CD4-positive, alpha-beta T cell treated with Interleukin-12 subunit alpha and Interleukin-12 subunit beta, for 1 hour (primary cell): ENCODE data around the gene PWWP2B.
A peak's percentile ranks its signal among the peaks of the same experiment; 100 is the strongest.

Experiments
- DNase-seq: peaks from one replicate; pipeline ENCODE4 v3.0.0-alpha.2; 2020

Gene PWWP2B

DNA sequence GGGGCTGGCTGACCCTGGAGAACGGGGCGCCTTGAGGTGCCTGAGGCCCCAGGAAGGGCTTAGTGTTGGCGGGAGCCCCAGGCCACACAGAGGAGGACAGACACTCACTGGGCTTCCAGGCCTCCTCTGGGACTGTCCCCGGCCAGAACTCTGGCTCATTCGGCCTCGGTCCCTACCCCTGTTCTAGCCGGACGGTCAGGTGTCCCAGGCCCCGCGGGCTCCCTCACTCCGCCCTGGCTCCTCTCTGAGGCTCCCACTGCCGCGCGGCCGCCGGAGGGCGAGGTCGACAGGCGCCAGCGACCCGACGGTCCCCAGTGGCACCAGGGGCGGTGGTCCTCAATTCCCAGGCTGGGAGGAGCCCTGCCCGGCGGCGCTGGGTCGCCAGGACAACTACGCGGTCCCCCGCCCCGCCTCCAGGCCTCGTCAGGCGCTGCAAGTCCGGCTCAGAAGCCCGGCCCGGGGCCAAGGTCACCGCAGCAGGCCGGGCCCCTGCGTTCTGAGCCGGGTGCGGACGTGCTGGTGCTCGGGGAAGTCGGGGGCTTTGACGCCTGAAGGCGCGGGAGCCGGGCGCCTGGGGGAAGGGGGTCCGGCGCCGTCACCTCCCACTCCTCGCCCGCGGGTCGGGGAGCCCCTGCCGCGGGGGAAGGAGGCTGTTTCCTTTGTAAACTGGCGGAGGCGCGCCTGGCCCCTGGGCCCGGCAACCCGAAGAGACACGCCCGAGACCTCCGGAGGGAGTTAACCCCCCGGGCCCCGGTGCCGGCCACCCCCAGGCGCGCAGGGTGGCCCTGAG is 1.1 kb upstream of the PWWP2B start:
- DNase-seq, result peak; percentile 23

DNA sequence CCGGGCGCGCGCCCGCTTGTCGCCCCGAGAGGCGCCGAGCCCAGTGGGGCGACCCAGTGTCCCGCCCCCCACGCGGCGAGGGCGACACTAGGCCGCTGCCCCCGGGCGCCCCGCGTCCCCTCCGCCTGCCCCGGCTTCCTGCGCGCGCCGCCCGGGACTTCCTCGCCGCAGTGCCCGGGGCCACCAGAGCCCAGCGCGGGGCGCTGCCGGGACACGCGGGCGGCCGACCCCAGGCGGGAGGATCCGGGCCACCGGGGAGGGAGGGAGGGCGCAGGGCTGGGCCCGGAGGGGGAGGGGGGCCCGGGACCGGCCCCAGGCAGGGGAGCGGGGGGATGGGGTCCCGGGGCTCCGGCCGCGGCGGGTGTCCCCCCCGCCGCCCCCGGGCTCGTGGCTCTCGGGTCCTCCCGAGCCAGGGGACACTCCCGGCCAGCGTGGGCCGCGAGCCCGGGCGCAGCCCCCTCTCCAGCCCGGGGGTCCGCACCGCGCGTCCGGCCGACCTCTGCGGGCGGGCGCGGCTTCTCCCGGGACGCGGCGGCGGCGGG is 435 bp upstream of the PWWP2B start:
- peak; percentile 80 for DNase-seq

DNA sequence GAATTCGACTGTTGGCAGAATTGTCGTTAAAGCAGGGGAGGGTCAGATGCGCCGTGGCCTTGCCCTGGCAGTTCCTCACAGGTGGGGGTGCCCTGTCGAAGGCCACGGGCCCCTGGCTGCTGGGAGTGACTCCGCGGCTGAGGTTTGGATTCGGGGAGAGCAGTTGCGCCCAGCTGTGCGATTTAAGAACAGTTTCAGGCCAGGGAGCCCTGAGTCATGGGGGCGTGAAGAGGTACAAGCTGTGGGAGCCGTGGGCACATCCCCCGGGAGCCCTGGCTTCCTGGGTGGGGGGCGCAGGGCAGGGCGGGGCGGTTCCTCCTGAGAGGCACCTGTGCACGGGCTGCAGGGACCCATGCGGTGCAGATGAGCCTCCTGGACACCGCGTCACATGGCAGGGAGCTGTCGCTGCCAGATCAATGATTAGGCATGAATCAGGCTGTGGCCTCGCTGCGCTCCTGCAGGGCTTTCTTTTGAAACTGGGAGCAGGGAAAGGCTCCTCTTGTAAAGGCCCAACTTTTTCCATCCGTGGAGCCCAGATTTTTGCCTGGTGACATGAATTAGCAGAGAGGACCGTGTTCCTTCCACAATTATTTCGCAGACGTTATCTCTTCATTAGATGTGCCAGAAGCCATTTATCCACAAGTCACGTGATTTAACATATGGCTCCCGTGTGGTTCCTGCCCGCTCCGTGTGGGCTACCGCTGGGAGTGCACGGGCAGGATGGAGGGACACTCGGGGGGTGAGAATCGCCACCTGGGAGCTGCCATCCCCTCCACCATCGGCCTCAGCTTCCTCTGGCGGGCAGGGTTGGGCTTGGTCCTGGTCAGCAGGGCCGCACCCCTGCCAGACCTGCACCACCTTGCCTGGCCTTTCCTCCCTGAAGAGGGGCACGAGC is 918 bp downstream of the PWWP2B start:
- peak; percentile 30 for DNase-seq

DNA sequence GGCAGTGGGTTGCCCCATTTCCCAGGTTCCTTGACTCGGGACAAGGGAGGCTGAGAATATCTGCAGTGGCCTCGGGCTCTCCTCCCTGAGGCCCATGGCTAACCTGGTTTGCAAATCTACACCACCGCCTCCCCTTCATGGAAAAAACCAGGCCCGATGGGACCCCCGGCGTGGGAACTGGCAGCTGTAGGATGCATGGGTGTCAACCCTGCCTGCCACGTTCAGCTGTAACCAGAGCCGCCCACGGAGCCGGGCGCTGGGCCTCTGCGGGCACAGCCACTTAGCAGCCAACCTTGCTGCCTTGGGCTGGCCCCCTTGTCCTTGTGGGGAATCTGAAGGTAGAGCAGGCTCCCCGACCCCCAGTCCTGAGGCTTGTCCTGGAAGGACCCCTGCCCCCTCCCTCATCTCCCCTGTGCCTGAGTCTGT is 1.6 kb downstream of the PWWP2B start:
- no peak for DNase-seq

DNA sequence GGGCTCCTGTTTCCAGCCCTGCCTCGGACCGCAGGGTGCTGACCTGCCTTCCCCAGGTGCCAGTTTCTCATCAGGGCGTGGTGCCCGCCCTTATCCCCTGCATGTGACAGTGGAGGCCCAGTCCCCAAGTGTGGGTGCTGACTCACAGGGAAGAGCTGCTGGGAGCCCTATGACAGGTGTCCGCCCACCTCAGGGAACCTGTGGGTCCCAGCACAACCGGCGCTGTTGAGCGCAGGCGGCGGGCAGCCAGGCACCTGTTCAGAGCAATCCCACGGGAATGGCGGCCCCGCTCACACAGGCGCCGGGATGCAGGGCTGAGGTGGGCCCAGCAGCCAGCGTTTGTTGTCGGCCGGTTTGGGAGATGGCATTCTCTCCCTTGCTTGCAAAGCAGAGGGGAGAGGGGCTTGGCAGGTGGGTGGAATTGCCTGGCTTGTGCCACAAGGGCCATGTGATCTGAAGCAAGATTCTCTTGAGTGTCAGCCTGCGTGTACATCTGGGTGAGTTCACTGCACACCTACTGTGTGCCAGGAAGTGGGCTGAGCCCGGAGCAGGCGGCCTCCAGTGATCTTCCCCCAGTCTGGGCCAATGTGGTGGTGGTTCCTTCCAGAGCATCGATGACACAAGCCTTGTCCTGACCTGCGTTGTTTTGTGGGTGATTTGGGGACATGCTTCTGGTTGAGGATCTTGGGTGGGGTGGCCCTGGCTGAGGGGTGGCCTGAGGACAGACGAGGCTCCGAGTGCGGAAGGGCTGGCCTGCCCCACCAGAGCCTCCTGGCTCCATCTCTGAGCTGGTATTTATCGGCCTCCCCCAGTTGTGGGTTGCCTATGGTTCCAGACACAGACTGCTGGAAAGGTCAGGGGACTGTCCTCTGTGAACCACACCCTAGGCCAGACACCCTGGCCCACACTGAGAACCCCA is 2.4 kb downstream of the PWWP2B start:
- DNase-seq, result no peak

DNA sequence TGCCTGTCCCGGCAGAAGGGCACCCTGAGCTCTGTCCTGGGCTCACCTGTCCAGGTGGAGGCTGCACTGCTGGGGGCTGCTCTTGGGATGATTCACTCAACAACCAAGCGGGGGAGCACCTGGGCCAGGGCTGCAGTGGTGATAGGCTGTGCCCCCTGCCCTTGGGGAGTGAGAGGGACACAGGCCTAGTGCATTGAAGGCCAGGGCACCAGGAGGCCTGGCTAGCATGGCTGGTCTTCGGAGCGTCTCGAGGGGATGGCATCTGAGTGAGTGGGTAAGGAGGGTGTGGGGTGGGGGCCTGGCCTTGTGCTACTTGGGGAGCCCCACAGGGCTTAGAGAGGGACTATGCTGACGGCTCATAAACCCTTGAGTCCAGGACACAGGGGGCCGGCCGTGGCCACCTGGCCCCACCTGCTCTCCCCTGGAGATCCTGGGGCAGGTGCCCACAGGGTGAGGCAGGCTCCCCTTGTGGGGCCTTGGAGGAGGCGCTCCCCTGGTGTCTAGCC is 3.1 kb downstream of the PWWP2B start:
- DNase-seq, result no peak

- DNase-seq, result no peak
Observed at GRCh38 chr10:132400547-132401151, 3.6 kb downstream of the PWWP2B start.

- no peak for DNase-seq
Observed at GRCh38 chr10:132401401-132402118, 4.6 kb downstream of the PWWP2B start.

DNA sequence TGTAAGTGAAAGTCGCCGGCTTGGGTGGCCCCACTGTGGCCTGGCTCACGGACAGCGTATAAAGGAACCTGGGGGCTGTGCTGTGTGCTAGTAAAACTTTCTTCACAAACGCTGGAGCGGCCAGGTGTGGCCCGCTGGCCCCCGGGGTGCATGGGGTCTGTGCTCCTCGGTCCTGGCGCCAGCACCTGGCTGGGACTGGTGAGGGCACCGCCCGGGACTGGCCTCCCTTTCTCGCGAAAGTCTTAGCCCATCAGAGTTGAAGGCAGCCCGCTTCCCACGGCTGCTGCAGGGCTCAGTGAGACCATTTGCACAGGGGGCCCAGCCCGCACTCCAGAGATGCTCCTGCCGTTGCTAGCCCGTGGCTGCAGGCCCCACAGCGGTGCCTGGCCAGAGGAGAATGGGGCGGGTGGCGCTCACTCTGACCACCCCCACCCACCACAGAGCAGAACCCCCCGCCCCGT is 5.8 kb downstream of the PWWP2B start:
- no peak for DNase-seq

DNA sequence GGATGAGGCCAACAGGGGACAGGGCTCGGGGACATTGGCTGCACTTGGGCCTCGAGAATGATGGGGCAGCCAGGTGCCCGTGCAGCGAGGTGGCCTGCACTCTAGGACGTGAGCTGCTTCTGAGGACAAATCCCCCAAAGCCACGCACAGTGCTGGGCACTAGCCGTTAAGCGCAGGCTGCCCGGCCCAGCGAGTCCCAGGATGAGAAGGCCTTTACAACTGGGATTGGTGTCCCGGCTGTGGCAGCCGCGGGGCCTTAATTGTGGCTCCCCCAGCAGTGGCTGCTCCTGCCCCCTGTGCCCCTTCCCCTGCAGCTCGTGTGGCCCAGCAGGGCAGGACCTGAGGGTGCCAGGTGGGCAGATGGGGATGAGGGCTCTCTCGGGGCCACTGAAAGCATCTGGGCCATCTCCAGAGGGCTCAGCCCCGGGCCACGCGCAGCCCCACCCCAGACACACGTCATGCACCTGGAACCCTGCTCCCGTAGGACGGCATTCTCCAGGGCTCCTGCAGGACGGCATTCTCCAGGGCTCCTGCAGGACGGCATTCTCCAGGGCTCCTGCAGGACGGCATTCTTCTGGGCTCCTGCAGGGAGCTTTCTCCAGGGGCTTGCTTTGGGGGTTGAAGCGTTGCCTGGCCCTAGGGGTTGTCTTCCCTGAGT is 6.6 kb downstream of the PWWP2B start:
- DNase-seq, result no peak

DNA sequence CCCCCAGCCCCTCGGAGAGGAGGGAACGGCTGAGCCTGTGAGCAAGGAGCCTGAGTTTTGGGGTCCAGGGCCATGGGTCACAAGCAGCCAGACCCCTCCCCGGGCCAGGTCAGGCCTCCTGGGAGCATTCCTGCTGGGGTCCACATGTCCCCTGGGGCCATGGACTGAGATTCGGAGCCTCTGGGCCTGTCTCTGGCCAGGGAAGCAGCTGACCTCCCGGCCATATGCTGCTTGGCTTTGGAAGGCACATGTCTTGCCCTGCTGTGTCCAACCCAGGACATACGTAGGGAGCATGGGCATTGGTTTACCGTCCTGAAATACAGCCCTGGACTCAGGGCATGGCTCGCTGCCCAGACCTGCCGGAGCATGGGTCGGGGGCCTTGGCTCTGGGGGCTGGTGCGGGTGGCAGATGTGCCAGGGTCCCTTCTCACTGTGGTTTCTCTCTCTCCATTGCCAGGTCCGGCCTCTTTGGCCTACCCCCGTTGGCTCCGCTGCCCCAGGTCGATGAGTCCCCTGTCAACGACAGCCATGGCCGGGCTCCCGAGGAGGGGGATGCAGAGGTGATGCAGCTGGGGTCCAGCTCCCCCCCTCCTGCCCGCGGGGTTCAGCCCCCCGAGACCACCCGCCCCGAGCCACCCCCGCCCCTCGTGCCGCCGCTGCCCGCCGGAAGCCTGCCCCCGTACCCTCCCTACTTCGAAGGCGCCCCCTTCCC is 7.3 kb downstream of the PWWP2B start:
- no peak for DNase-seq

GRCh38 chr10:132404911-132405462 is 8.0 kb downstream of the PWWP2B start:
- no peak for DNase-seq

DNA sequence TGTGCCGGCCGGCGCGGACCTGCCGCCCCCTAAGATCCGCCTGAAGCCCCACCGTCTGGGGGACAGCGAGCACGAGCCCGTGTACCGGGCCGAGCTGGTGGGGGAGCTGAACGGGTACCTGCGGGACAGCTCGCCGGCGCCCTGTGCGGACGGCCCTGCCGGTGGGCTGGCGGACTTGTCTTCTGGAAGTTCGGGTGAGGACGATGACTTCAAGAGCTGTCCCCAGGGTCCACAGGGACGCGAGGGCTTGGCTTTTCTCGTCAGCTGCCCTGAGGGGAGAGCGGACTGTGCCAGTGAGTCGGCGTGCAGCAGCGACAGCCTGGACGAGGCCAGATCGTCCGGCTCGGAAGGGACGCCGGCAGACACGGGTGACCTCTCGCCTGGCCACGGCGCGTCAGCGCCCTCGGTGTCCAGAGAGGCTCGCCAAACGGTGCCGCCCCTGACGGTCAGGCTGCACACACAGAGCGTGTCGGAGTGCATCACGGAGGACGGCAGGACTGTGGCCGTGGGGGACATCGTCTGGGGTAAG is 8.5 kb downstream of the PWWP2B start:
- DNase-seq, result no peak

- DNase-seq, result no peak
Observed at GRCh38 chr10:132406181-132406580, 9.2 kb downstream of the PWWP2B start.

GRCh38 chr10:132406750-132407149 is 9.8 kb downstream of the PWWP2B start:
- DNase-seq, result no peak

GRCh38 chr10:132407243-132407746 is 10.3 kb downstream of the PWWP2B start:
- DNase-seq, result no peak

GRCh38 chr10:132407846-132408278 is 10.9 kb downstream of the PWWP2B start:
- no peak for DNase-seq

- no peak for DNase-seq
Observed at GRCh38 chr10:132408367-132408781, 11.4 kb downstream of the PWWP2B start.
